A549 (cell line): ENCODE results near the gene PANX2. TPM values are rescaled to one million over a fixed set of nuclear protein-coding genes. Genes with fewer than 3 reads are reported as not detected.

ENCODE experiments used
- ATAC-seq, 2 experiments: fragments of 200-7000 bp in 1 of 2; fragments of >200 bp in 1 of 2; cut with Nextera tagmentation in 1 of 2; cut with Tn5 transposase in 1 of 2; 3 replicates each; pipeline versions ENCODE4 v1.8.0 to v1.9.1; 2018 to 2020; ENCODE audit warnings: mild to moderate bottlenecking in 1 of 2, moderate library complexity in 1 of 2
- CTCF ChIA-PET: fragments of 300-600 bp; sonication (Branson Sonifier 250); formaldehyde crosslinking; extraction: SDS; loops from one replicate; lab custom pipeline; 2021; ENCODE audit warnings: antibody characterized with exemption, inconsistent platforms; lab: Yijun Ruan, JAX
- POLR2A ChIA-PET: fragments of 350-600 bp; formaldehyde crosslinking; extraction: SDS; loops from one replicate; lab custom pipeline; 2021; ENCODE audit warnings: antibody characterized with exemption, inconsistent platforms; lab: Yijun Ruan, JAX
- DNase-seq, 2 experiments: peaks; one replicate each; pipeline versions ENCODE4 v3.0.0 to v3.0.0-alpha.2; 2011 to 2016; ENCODE audit warnings: low read depth in 1 of 2, low spot score in 1 of 2
- FAIRE-seq: peaks from 2 replicates; lab custom pipeline; 2011; peaks lifted over from hg19 to GRCh38; lab: Jason Lieb, UNC
- H3K27ac ChIP-seq, 2 experiments: fragments of >200 bp; sonication (Bioruptor Twin); formaldehyde crosslinking; 3 replicates each; pipeline ENCODE4 v1.5.1; 2016 to 2017
- H3K4me1 ChIP-seq: fragments of >200 bp; sonication (Bioruptor Twin); formaldehyde crosslinking; 3 replicates; pipeline ENCODE4 v1.6.1; 2016
- H3K4me2 ChIP-seq: fragments of >200 bp; sonication (Bioruptor Twin); formaldehyde crosslinking; 3 replicates; pipeline ENCODE4 v1.6.1; 2016
- H3K4me3 ChIP-seq: fragments of >200 bp; sonication (Bioruptor Twin); formaldehyde crosslinking; 3 replicates; pipeline ENCODE4 v1.5.1; 2016
- H3K9me3 ChIP-seq: fragments of >200 bp; sonication (Bioruptor Twin); formaldehyde crosslinking; 3 replicates; pipeline ENCODE4 v1.6.1; 2016
- CHD2 ChIP-seq: fragments of 150-350 bp; IDR thresholded peaks from 2 replicates; pipeline ENCODE4 v1.6.1; 2014; ENCODE audit warnings: low read length; ENCODE audit not compliant: partially characterized antibody
- EP300 ChIP-seq, 2 experiments: fragments of >200 bp; sonication (Bioruptor Twin); formaldehyde crosslinking; IDR thresholded peaks; 2 replicates in 1 of 2; 3 replicates in 1 of 2; pipeline ENCODE4 v1.6.1; 2016 to 2017
- FOSB ChIP-seq: fragments of 250-450 bp; sonication (Bioruptor Pico); IDR thresholded peaks from 2 replicates; pipeline ENCODE4 v1.5.0; 2020; ENCODE audit warnings: mild to moderate bottlenecking, moderate library complexity
- FOSL2 ChIP-seq, 2 experiments: fragments of 450-650 bp in 1 of 2; fragments of >200 bp in 1 of 2; sonication (Bioruptor Twin) in 1 of 2; formaldehyde crosslinking; IDR thresholded peaks; 2 replicates each; pipeline versions ENCODE4 v1.5.0 to v1.6.1; 2016 to 2020; ENCODE audit warnings: mild to moderate bottlenecking in 1 of 2, moderate library complexity in 1 of 2
- HDAC2 ChIP-seq: fragments of 200-600 bp; sonication (generic); IDR thresholded peaks from 2 replicates; pipeline ENCODE4 v1.6.1; 2016
- HEYL ChIP-seq: fragments of 250-450 bp; sonication (Bioruptor Pico); IDR thresholded peaks from 2 replicates; pipeline ENCODE4 v1.8.0; 2021; ENCODE audit warnings: mild to moderate bottlenecking, moderate library complexity
- HOXA7 ChIP-seq: fragments of 250-450 bp; sonication (Bioruptor Pico); IDR thresholded peaks from 2 replicates; pipeline ENCODE4 v1.5.0; 2020; ENCODE audit warnings: mild to moderate bottlenecking, moderate library complexity
- KDM5A ChIP-seq: fragments of 200-600 bp; sonication (generic); IDR thresholded peaks from 2 replicates; pipeline ENCODE4 v1.6.1; 2016; ENCODE audit warnings: antibody characterized with exemption, mild to moderate bottlenecking
- MAFK ChIP-seq: fragments of 450-650 bp; IDR thresholded peaks from 2 replicates; pipeline ENCODE4 v1.6.1; 2014; ENCODE audit not compliant: partially characterized antibody
- MAZ ChIP-seq: fragments of 150-350 bp; IDR thresholded peaks from 2 replicates; pipeline ENCODE4 v1.6.1; 2014; ENCODE audit warnings: antibody characterized with exemption, low read depth, low read length, borderline replicate concordance
- NFE2L2 ChIP-seq: fragments of 150-350 bp; conservative IDR thresholded peaks from 2 replicates; pipeline ENCODE4 v1.6.1; 2014; ENCODE audit warnings: low read length
- NR3C1 ChIP-seq: fragments of >200 bp; sonication (Bioruptor Twin); formaldehyde crosslinking; IDR thresholded peaks from 3 replicates; pipeline ENCODE4 v1.6.1; 2017
- PHF8 ChIP-seq: fragments of 200-600 bp; sonication (generic); IDR thresholded peaks from 2 replicates; pipeline ENCODE4 v1.6.1; 2016; ENCODE audit warnings: low read depth, mild to moderate bottlenecking, antibody characterized with exemption, moderate library complexity, borderline replicate concordance
- RCOR1 ChIP-seq: fragments of 150-350 bp; IDR thresholded peaks from 2 replicates; pipeline ENCODE4 v1.6.1; 2014; ENCODE audit warnings: antibody characterized with exemption, low read length, low read depth
- RFX5 ChIP-seq: fragments of 450-650 bp; IDR thresholded peaks from 2 replicates; pipeline ENCODE4 v1.7.1; 2014; ENCODE audit warnings: antibody characterized with exemption, mild to moderate bottlenecking, moderate library complexity
- RNF2 ChIP-seq: fragments of 200-600 bp; sonication (generic); IDR thresholded peaks from 2 replicates; pipeline ENCODE4 v1.6.1; 2016; ENCODE audit warnings: low read depth, mild to moderate bottlenecking, antibody characterized with exemption, moderate library complexity, borderline replicate concordance
- SMC3 ChIP-seq: fragments of >200 bp; sonication (Bioruptor Twin); formaldehyde crosslinking; IDR thresholded peaks from 3 replicates; pipeline ENCODE4 v1.6.1; 2018; ENCODE audit warnings: inconsistent platforms
- ZC3H11A ChIP-seq: fragments of 450-650 bp; IDR thresholded peaks from 2 replicates; pipeline ENCODE4 v1.6.1; 2014; ENCODE audit warnings: antibody characterized with exemption, mild to moderate bottlenecking
- ZNF302 ChIP-seq: fragments of 250-450 bp; sonication (Bioruptor Pico); IDR thresholded peaks from 2 replicates; pipeline ENCODE4 v1.9.0; 2021; ENCODE audit warnings: inconsistent platforms, mild to moderate bottlenecking, moderate library complexity
- WGBS: methylation state at CpG from one replicate; pipeline ENCODE4 v1.1.6; 2017; ENCODE audit errors: missing lambda C conversion rate; 5-methylcytosine and 5-hydroxymethylcytosine counted together
- polyA plus RNA-seq, 4 experiments: library from polyadenylated mRNA; depleted of rRNA in 3 of 4; stranded (reverse); fragments of >200 nt; fragmentation: RNase III in 1 of 4; extraction: RNeasy Plus Mini Kit Qiagen cat#74134 plus additional on column Dnase treatment in 1 of 4; gene quantifications; 2 replicates in 3 of 4; 3 replicates in 1 of 4; pipeline ENCODE4 v1.2.3, GENCODE V29; 2011 to 2017
- TF ChIP-seq, protein P1 (sequence below): IDR thresholded peaks from 2 replicates; pipeline ENCODE4 v1.6.1; 2012
- TF ChIP-seq, protein P2 (sequence below): fragments of 450-650 bp; IDR thresholded peaks from 2 replicates; pipeline ENCODE4 v1.6.1; 2014; ENCODE audit warnings: antibody characterized with exemption
- TF ChIP-seq, protein P3 (sequence below): fragments of 250-450 bp; sonication (Bioruptor Pico); IDR thresholded peaks from 2 replicates; pipeline ENCODE4 v1.5.0; 2021; ENCODE audit warnings: mild to moderate bottlenecking, moderate library complexity, borderline replicate concordance
- TF ChIP-seq, protein P4 (sequence below): fragments of >200 bp; sonication (Bioruptor Twin); formaldehyde crosslinking; IDR thresholded peaks from 2 replicates; pipeline ENCODE4 v1.6.1; 2016

Gene PANX2
- polyA plus RNA-seq, 2 of the 4 experiments (the other 2 are of a cell fraction), result 1.6 to 4.4 TPM

DNA sequence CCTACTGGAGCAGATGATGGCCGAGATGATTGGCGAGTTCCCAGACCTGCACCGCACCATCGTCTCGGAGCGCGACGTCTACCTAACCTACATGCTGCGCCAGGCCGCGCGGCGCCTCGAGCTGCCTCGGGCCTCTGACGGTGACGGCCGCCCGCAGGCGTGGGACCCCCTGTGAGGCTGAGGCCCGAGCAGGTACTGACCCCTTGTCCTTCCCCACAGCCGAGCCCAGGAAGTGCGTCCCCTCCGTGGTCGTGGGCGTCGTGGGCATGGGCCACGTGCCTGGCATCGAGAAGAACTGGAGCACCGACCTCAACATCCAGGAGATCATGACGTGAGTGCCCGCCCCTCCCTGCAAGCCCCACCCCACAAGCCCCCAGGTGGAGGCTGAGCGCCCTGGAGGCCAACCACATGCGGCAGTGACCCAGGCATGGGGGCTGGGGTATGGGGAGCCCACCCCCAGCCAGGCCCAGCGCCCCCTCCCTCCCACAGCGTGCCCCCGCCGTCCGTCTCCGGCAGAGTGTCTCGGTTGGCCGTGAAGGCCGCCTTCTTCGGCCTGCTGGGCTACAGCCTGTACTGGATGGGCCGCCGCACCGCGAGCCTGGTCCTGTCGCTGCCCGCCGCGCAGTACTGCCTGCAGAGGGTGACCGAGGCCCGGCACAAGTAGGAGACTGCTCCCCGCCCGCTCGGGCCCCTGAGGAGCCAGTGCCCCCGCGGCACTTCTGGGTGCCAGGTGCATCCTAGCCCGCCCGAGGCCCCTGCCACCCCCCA, 27.5 kb downstream of the PANX2 start:
- no peak overlapping the region for H3K4me3 ChIP-seq
- CTCF ChIA-PET, result no interaction called here

DNA sequence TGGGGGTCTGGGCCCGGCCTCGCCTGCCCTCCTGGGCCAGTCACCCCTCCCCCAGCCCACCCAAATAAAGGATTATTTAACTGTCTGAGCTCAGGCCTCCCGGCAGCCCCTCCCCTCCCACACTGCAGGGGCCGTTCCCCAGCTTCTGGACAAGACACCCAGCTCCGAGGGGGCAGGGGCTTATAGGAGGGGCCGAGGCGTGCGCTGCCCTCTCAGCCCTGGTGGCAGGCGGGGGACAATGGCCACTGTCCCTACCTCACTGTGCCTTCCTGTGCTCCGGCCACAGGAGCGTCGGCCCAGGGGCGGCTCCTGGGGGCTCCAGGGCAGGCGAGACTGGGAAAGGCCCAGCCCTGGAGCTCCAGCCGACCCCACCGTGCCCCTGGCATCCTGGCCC, 28.1 kb downstream of the PANX2 start:
- TF ChIP-seq, protein P1, sequence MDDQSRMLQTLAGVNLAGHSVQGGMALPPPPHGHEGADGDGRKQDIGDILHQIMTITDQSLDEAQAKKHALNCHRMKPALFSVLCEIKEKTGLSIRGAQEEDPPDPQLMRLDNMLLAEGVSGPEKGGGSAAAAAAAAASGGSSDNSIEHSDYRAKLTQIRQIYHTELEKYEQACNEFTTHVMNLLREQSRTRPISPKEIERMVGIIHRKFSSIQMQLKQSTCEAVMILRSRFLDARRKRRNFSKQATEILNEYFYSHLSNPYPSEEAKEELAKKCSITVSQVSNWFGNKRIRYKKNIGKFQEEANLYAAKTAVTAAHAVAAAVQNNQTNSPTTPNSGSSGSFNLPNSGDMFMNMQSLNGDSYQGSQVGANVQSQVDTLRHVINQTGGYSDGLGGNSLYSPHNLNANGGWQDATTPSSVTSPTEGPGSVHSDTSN, result no peak
- TF ChIP-seq, protein P2, sequence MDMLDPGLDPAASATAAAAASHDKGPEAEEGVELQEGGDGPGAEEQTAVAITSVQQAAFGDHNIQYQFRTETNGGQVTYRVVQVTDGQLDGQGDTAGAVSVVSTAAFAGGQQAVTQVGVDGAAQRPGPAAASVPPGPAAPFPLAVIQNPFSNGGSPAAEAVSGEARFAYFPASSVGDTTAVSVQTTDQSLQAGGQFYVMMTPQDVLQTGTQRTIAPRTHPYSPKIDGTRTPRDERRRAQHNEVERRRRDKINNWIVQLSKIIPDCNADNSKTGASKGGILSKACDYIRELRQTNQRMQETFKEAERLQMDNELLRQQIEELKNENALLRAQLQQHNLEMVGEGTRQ, result no peak
- TF ChIP-seq RFX5 (no peak), ZC3H11A (no peak), NFE2L2 (no peak)
- TF ChIP-seq, protein P3, sequence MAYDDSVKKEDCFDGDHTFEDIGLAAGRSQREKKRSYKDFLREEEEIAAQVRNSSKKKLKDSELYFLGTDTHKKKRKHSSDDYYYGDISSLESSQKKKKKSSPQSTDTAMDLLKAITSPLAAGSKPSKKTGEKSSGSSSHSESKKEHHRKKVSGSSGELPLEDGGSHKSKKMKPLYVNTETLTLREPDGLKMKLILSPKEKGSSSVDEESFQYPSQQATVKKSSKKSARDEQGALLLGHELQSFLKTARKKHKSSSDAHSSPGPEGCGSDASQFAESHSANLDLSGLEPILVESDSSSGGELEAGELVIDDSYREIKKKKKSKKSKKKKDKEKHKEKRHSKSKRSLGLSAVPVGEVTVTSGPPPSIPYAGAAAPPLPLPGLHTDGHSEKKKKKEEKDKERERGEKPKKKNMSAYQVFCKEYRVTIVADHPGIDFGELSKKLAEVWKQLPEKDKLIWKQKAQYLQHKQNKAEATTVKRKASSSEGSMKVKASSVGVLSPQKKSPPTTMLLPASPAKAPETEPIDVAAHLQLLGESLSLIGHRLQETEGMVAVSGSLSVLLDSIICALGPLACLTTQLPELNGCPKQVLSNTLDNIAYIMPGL (CRISPR knock-in tag), result no peak
- ATAC-seq, result no peak
- WGBS, result 92% methylated on average over 11 of the region's 16 CpGs
- DNase-seq, result no peak
- no peak overlapping the region for H3K27ac ChIP-seq
- H3K9me3 ChIP-seq, result peaks cover 10% of the 10 kb centered on the region; the same call in 2 of the 3 replicates
- no peaks in the 10 kb centered on the region for H3K4me1 ChIP-seq
- CTCF ChIA-PET, result interaction anchor here (0.9 kb wide), 1 partner anchor 49 kb away, joined by 4 read pairs; no protein-coding TSS in a partner anchor
- H3K4me3 ChIP-seq, result no peak overlapping the region
- no peak overlapping the region for H3K4me2 ChIP-seq
- POLR2A ChIA-PET, result interaction anchor here (0.6 kb wide), 1 partner anchor 51 kb away, joined by 4 read pairs; no protein-coding TSS in a partner anchor
- FAIRE-seq, result no peak

More for the DNA sequence above, 27.5 kb downstream of the PANX2 start:
- DNase-seq, result no peak
- Histone ChIP-seq H3K4me2 (no peak overlapping the region), H3K27ac (no peak overlapping the region), H3K9me3 (peaks cover 5% of the 10 kb centered on the region; the same call in 2 of the 3 replicates), H3K4me1 (no peaks in the 10 kb centered on the region)
- no peak for ATAC-seq
- FAIRE-seq, result no peak
- WGBS, result 96% methylated on average over 20 of the region's 61 CpGs
- TF ChIP-seq FOSL2 (IDR thresholded peaks at IDR 0.05) (no peak), FOSL2 (CRISPR knock-in tag; IDR thresholded peaks at IDR 0.05) (no peak), NR3C1 (no peak), SMC3 (no peak), HOXA7 (CRISPR knock-in tag) (no peak), PHF8 (no peak)
- POLR2A ChIA-PET, result interaction anchor here (0.6 kb wide), 1 partner anchor 52 kb away, joined by 4 read pairs; no protein-coding TSS in a partner anchor

DNA sequence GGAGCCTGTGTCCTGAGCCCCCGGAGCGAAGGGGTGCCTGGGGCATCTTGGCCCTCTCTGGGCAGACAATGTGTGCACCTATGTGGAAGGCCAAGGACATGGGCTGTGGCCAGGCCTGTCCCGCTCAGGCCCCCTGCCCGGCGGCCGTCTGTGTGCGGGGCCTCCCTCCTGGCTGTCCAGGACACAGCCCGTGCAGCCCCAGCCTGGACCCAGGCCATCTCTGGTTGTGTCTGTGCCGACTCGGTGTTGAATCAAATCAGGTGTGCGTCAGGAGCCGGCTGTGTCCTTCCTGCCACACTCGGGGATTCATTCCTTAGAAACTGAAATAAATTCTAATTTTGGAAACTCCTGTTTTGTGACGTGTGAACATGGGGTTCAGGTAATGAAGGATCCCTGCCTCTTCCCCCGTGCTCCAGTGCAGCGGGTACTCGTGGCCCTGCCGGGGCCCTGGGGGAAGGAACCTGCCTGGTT, 28.8 kb downstream of the PANX2 start:
- TF ChIP-seq MAFK (no peak), KDM5A (no peak), HDAC2 (no peak), EP300 (IDR thresholded peaks at IDR 0.05) (no peak), HOXA7 (CRISPR knock-in tag) (no peak), HEYL (CRISPR knock-in tag) (no peak), MAZ (no peak), ZC3H11A (no peak), RNF2 (no peak), ZNF302 (no peak), FOSB (CRISPR knock-in tag) (no peak), CHD2 (no peak), RCOR1 (no peak)
- TF ChIP-seq, protein P4, sequence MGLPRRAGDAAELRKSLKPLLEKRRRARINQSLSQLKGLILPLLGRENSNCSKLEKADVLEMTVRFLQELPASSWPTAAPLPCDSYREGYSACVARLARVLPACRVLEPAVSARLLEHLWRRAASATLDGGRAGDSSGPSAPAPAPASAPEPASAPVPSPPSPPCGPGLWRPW, result no peak
- ChIA-PET POLR2A (no interaction called here), CTCF (interaction anchor here (0.9 kb wide), 1 partner anchor 50 kb away, joined by 4 read pairs; no protein-coding TSS in a partner anchor)
- 90% methylated on average over 11 of the region's 18 CpGs for WGBS
- Histone ChIP-seq H3K9me3 (peaks cover 10% of the 10 kb centered on the region; the same call in 2 of the 3 replicates), H3K27ac (no peak overlapping the region), H3K4me1 (no peaks in the 10 kb centered on the region), H3K4me3 (no peak overlapping the region), H3K4me2 (no peak overlapping the region)
- ATAC-seq (no peak), FAIRE-seq (no peak), DNase-seq (no peak)
